HG03565 (cell line): ENCODE measurements around the gene SIPA1L2.
A peak's percentile ranks its signal among the peaks of the same experiment; 100 is the strongest.

Experiments
- ATAC-seq: cut with Tn5 transposase; IDR thresholded peaks from one replicate; pipeline ENCODE4 v1.9.1; 2021; ENCODE audit warnings: mild to moderate bottlenecking, moderate library complexity; ENCODE audit not compliant: unreplicated experiment

SIPA1L2 gene

GRCh38 chr1:232650418-232650817 is 20.5 kb upstream of the SIPA1L2 start:
- ATAC-seq = no peak

- ATAC-seq = no peak
These were observed 18.4 kb upstream of the SIPA1L2 start for GRCh38 chr1:232648316-232648715.

- no peak for ATAC-seq
These were observed 14.3 kb upstream of the SIPA1L2 start for GRCh38 chr1:232644209-232644608.

- ATAC-seq = no peak
These were observed 13.3 kb upstream of the SIPA1L2 start for GRCh38 chr1:232643251-232643650.

- no peak for ATAC-seq
These were observed 11.6 kb upstream of the SIPA1L2 start for GRCh38 chr1:232641507-232641906.

GRCh38 chr1:232636799-232637198 is 6.9 kb upstream of the SIPA1L2 start:
- no peak for ATAC-seq

GRCh38 chr1:232635778-232636356 is 5.9 kb upstream of the SIPA1L2 start:
- peak; percentile 60 for ATAC-seq

- ATAC-seq = no peak
These were observed 5.3 kb upstream of the SIPA1L2 start for GRCh38 chr1:232635279-232635678.

- ATAC-seq = no peak
These were observed 4.2 kb upstream of the SIPA1L2 start for GRCh38 chr1:232634096-232634495.

- no peak for ATAC-seq
These were observed 912 bp upstream of the SIPA1L2 start for GRCh38 chr1:232630894-232631195.

GRCh38 chr1:232629250-232630046 is 485 bp downstream of the SIPA1L2 start:
- ATAC-seq = peak; percentile 18

- no peak for ATAC-seq
These were observed 1.3 kb downstream of the SIPA1L2 start for GRCh38 chr1:232628335-232629249.

GRCh38 chr1:232627645-232628334 is 2.1 kb downstream of the SIPA1L2 start:
- no peak for ATAC-seq

GRCh38 chr1:232627171-232627570 is 2.8 kb downstream of the SIPA1L2 start:
- ATAC-seq = no peak

GRCh38 chr1:232626452-232626851 is 3.5 kb downstream of the SIPA1L2 start:
- ATAC-seq = no peak

GRCh38 chr1:232625319-232625868 is 4.5 kb downstream of the SIPA1L2 start:
- ATAC-seq = no peak

- ATAC-seq = no peak
These were observed 5.2 kb downstream of the SIPA1L2 start for GRCh38 chr1:232624546-232625281.

GRCh38 chr1:232622981-232623380 is 7.0 kb downstream of the SIPA1L2 start:
- ATAC-seq = no peak

GRCh38 chr1:232622378-232622777 is 7.6 kb downstream of the SIPA1L2 start:
- no peak for ATAC-seq

GRCh38 chr1:232621050-232621449 is 8.9 kb downstream of the SIPA1L2 start:
- ATAC-seq = no peak
